Neural progenitor cell (in vitro differentiated cells): Measurements from ENCODE around the gene C12orf56. TPM values are rescaled to one million over a fixed set of nuclear protein-coding genes. Genes with fewer than 3 reads are reported as not detected.

Source experiments
- DNase-seq: peaks from one replicate; pipeline ENCODE4 v3.0.0-alpha.2; 2016; ENCODE audit warnings: low spot score
- H2AFZ ChIP-seq: fragments of 200-600 bp; sonication (generic); replicated peaks from 2 replicates; pipeline ENCODE4 v1.6.1; 2016; ENCODE audit warnings: antibody characterized with exemption
- H3F3A ChIP-seq: fragments of 200-600 bp; sonication (generic); 2 replicates; pipeline ENCODE4 v1.6.1; 2016; ENCODE audit warnings: antibody characterized with exemption, low read depth
- H3K27ac ChIP-seq: fragments of 200-600 bp; sonication (generic); 2 replicates; pipeline ENCODE4 v1.5.1; 2016; ENCODE audit warnings: mild to moderate bottlenecking
- H3K27me3 ChIP-seq: fragments of 200-600 bp; sonication (generic); 2 replicates; pipeline ENCODE4 v1.6.1; 2016; ENCODE audit warnings: mild to moderate bottlenecking, moderate library complexity
- H3K36me3 ChIP-seq: fragments of 200-600 bp; sonication (generic); 2 replicates; pipeline ENCODE4 v1.5.1; 2016
- H3K4me1 ChIP-seq: fragments of 200-600 bp; sonication (generic); 2 replicates; pipeline ENCODE4 v1.6.1; 2016; ENCODE audit warnings: mixed run types
- H3K4me2 ChIP-seq: fragments of 200-600 bp; sonication (generic); 2 replicates; pipeline ENCODE4 v1.6.1; 2016
- H3K4me3 ChIP-seq: fragments of 200-600 bp; sonication (generic); 2 replicates; pipeline ENCODE4 v1.5.1; 2016
- H3K79me2 ChIP-seq: fragments of 200-600 bp; sonication (generic); 2 replicates; pipeline ENCODE4 v1.6.1; 2016; ENCODE audit warnings: low read depth
- H3K9ac ChIP-seq: fragments of 200-600 bp; sonication (generic); 2 replicates; pipeline ENCODE4 v1.6.1; 2016
- H3K9me3 ChIP-seq: fragments of 200-600 bp; sonication (generic); 2 replicates; pipeline ENCODE4 v1.5.1; 2016; ENCODE audit warnings: low read depth
- H4K20me1 ChIP-seq: fragments of 200-600 bp; sonication (generic); 2 replicates; pipeline ENCODE4 v1.6.1; 2016; ENCODE audit warnings: low read depth
- H3K27ac Mint-ChIP-seq: 3 replicates; pipeline ENCODE4 v1.8.0; 2021; ENCODE audit warnings: mixed read lengths
- H3K27me3 Mint-ChIP-seq: 2 replicates; pipeline ENCODE4 v1.8.0; 2022; ENCODE audit warnings: low read depth, mild to moderate bottlenecking, inconsistent platforms, moderate library complexity, mixed read lengths; ENCODE audit not compliant: insufficient read depth
- H3K36me3 Mint-ChIP-seq: 3 replicates; pipeline ENCODE4 v1.8.0; 2021; ENCODE audit warnings: mixed read lengths
- H3K4me1 Mint-ChIP-seq: 3 replicates; pipeline ENCODE4 v1.8.0; 2021; ENCODE audit warnings: mixed read lengths
- H3K4me3 Mint-ChIP-seq: 3 replicates; pipeline ENCODE4 v1.8.0; 2021; ENCODE audit warnings: mild to moderate bottlenecking, moderate library complexity, mixed read lengths
- H3K9me3 Mint-ChIP-seq: 3 replicates; pipeline ENCODE4 v1.8.0; 2020; ENCODE audit warnings: mixed read lengths
- CTCF ChIP-seq: fragments of 200-600 bp; sonication (generic); IDR thresholded peaks from 2 replicates; pipeline ENCODE4 v1.5.1; 2017; ENCODE audit warnings: antibody characterized with exemption, mild to moderate bottlenecking
- EZH2 ChIP-seq: fragments of 200-600 bp; sonication (generic); IDR thresholded peaks from 2 replicates; pipeline ENCODE4 v1.6.1; 2017; ENCODE audit warnings: antibody characterized with exemption, mild to moderate bottlenecking, moderate library complexity
- EZH2phosphoT487 ChIP-seq: fragments of 200-600 bp; sonication (generic); IDR thresholded peaks from 2 replicates; pipeline ENCODE4 v1.6.1; 2017; ENCODE audit warnings: antibody characterized with exemption
- total RNA-seq: library from RNA; depleted of rRNA; stranded (reverse); fragments of >200 nt; gene quantifications from 2 replicates; pipeline ENCODE4 v1.2.3, GENCODE V29; 2015; ENCODE audit warnings: low replicate concordance

The C12orf56 gene
- total RNA-seq, 1 donor from 2014 or later = 4.2 TPM

GRCh38 chr12:64284256-64284655 is 106.3 kb downstream of the C12orf56 start:
- Histone ChIP-seq H3F3A (no peaks in the 10 kb centered on the region), H3K27ac (no peak overlapping the region), H3K9me3 (no peaks in the 10 kb centered on the region), H4K20me1 (no peaks in the 10 kb centered on the region), H3K9ac (no peak overlapping the region), H3K27me3 (no peaks in the 10 kb centered on the region), H3K36me3 (no peaks in the 10 kb centered on the region), H3K4me1 (no peaks in the 10 kb centered on the region), H2AFZ (no peak overlapping the region), H3K4me3 (no peak overlapping the region), H3K4me2 (no peak overlapping the region), H3K79me2 (no peaks in the 10 kb centered on the region)
- H3K36me3 Mint-ChIP-seq = no peaks in the 10 kb centered on the region
- TF ChIP-seq EZH2phosphoT487 (no peak), CTCF (no peak), EZH2 (no peak)
- no peaks in the 10 kb centered on the region for H3K27me3 Mint-ChIP-seq
- no peaks in the 10 kb centered on the region for H3K9me3 Mint-ChIP-seq
- H3K4me3 Mint-ChIP-seq = no peak overlapping the region
- peaks cover 3% of the 10 kb centered on the region for H3K4me1 Mint-ChIP-seq
- H3K27ac Mint-ChIP-seq = no peak overlapping the region
- no peak for DNase-seq

GRCh38 chr12:64278421-64278820 is 112.1 kb downstream of the C12orf56 start:
- Histone ChIP-seq H2AFZ (no peak overlapping the region), H3K27me3 (no peaks in the 10 kb centered on the region), H4K20me1 (no peaks in the 10 kb centered on the region), H3F3A (no peaks in the 10 kb centered on the region), H3K4me2 (no peak overlapping the region), H3K9ac (no peak overlapping the region), H3K4me1 (no peaks in the 10 kb centered on the region), H3K36me3 (no peaks in the 10 kb centered on the region), H3K27ac (no peak overlapping the region), H3K79me2 (no peaks in the 10 kb centered on the region), H3K4me3 (no peak overlapping the region), H3K9me3 (no peaks in the 10 kb centered on the region)
- Mint-ChIP-seq H3K27ac (no peak overlapping the region), H3K36me3 (no peaks in the 10 kb centered on the region), H3K9me3 (no peaks in the 10 kb centered on the region), H3K4me1 (peaks cover 1% of the 10 kb centered on the region), H3K4me3 (no peak overlapping the region), H3K27me3 (no peaks in the 10 kb centered on the region)
- TF ChIP-seq EZH2phosphoT487 (no peak), CTCF (no peak), EZH2 (no peak)
- no peak for DNase-seq

GRCh38 chr12:64273527-64274403 is 116.8 kb downstream of the C12orf56 start:
- Histone ChIP-seq H3K27ac (no peak overlapping the region), H3K4me2 (no peak overlapping the region), H3K4me1 (no peaks in the 10 kb centered on the region), H4K20me1 (no peaks in the 10 kb centered on the region), H3K79me2 (no peaks in the 10 kb centered on the region), H3K27me3 (no peaks in the 10 kb centered on the region), H3K9me3 (no peaks in the 10 kb centered on the region), H3K9ac (no peak overlapping the region), H3F3A (no peaks in the 10 kb centered on the region), H3K4me3 (no peak overlapping the region), H2AFZ (peak overlapping the region; percentile 91), H3K36me3 (no peaks in the 10 kb centered on the region)
- Mint-ChIP-seq H3K4me3 (no peak overlapping the region), H3K36me3 (no peaks in the 10 kb centered on the region), H3K4me1 (no peaks in the 10 kb centered on the region), H3K27me3 (peaks cover 4% of the 10 kb centered on the region), H3K27ac (no peak overlapping the region), H3K9me3 (no peaks in the 10 kb centered on the region)
- DNase-seq = peak; percentile 64
- no peak for TF ChIP-seq EZH2phosphoT487
- TF ChIP-seq CTCF = peak; percentile 66
- no peak for TF ChIP-seq EZH2
